Superior temporal gyrus (tissue), 1 donor: Measurements from ENCODE around the gene MISP3.

Experiments used
- DNase-seq: peaks from one replicate; pipeline ENCODE4 v3.0.0-alpha.2; 2016; ENCODE audit errors: extremely low spot score

Gene MISP3

DNA sequence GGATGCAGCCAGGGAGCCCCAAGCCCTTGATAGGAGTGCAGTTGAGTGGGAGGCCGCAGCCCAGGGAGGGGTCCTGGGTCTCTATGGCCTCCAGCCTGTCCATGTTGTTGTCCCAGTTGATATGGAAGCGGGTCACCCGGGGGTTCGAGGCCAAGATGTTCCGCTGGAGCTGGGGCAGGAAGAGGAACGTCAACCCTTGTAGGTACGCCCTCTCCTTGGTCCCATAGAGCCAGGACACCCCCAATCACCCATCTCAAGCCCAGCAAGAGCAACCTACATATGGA is 47.9 kb downstream of the MISP3 start:
- no peak for DNase-seq

DNA sequence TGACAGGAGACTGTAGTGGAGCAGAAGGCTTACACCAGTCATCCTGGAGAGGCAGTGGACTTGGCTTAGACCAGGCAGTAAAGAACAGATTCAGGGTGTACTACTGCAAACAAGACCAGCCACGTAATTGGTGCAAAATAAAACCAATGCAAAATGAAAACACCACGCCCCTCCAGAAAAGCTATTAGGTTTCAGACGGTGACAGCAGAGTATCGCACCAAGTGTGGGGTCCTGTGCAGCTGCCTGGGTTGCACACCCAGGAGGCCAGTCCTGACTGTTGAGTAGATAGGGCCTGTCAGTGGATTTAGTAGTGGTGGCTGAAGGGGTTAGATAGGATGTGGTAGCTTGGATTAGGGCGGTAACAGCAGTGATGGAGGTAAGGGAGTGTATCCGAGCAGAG is 50.3 kb downstream of the MISP3 start:
- no peak for DNase-seq
